ENCODE results near the gene PRND. TPM values are rescaled to one million over a fixed set of nuclear protein-coding genes. Genes with fewer than 3 reads are reported as not detected.

The PRND gene
- total and polyA plus RNA-seq, 2 of the 13 experiments (the other 11 are each of a cell fraction or from before 2014, with no cell fraction given), result not detected

GRCh38 chr20:4725263-4725550 is 3.5 kb downstream of the PRND start:
- Histone ChIP-seq H3K4me3 (replicated peaks in 1 of 3; ENCODE audit: insufficient read depth in 1 of 3, low read depth in 2 of 3, low read length in 3 of 3) (no peak overlapping the region), H3K4me2 (ENCODE audit: low read depth, low read length) (no peak overlapping the region), H3K27me3 (ENCODE audit: control insufficient read depth in 1 of 2, insufficient read depth in 2 of 2, low read length in 2 of 2) (peaks cover 10 to 42% of the 10 kb centered on the region in 2 experiments; a peak in 3 of 5 replicates), H3K9me3 (ENCODE audit: low read length) (no peaks in the 10 kb centered on the region), H2AFZ (ENCODE audit: low read length) (no peak overlapping the region), H3K9ac (ENCODE audit: insufficient read depth, low read depth, low read length) (no peak overlapping the region), H3K79me2 (ENCODE audit: insufficient read depth, low read length) (no peaks in the 10 kb centered on the region), H4K20me1 (ENCODE audit: insufficient read depth, low read length) (no peaks in the 10 kb centered on the region), H3K4me1 (ENCODE audit: insufficient read depth, low read length) (peaks cover 9% of the 10 kb centered on the region), H3K36me3 (replicated peaks in 1 of 2; ENCODE audit: control insufficient read depth in 1 of 2, insufficient read depth in 2 of 2, low read length in 2 of 2) (no peaks in the 10 kb centered on the region), H3K27ac (ENCODE audit: extremely low read length, insufficient read depth, low read length) (no peak overlapping the region)
- ATAC-seq, result no peak
- in situ Hi-C loops (cut with HindIII; ENCODE audit: extremely low pct_ligation_motif_present, low pct_unique_long_range_greater_than_20kb), result no loop called here
- DNase-seq (ENCODE audit: low spot score), result no peak
- TF ChIP-seq, protein P1, sequence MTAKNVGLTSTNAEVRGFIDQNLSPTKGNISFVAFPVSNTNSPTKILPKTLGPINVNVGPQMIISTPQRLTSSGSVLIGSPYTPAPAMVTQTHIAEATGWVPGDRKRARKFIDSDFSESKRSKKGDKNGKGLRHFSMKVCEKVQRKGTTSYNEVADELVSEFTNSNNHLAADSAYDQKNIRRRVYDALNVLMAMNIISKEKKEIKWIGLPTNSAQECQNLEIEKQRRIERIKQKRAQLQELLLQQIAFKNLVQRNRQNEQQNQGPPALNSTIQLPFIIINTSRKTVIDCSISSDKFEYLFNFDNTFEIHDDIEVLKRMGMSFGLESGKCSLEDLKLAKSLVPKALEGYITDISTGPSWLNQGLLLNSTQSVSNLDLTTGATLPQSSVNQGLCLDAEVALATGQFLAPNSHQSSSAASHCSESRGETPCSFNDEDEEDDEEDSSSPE (CRISPR knock-in tag; IDR thresholded peaks at IDR 0.05), result no peak
- no peak for TF ChIP-seq RFX5 (IDR thresholded peaks at IDR 0.05; ENCODE audit: low read depth, low read length)
- TF ChIP-seq NFE2 (CRISPR knock-in tag; IDR thresholded peaks at IDR 0.05), result no peak
- no peak for TF ChIP-seq GPN1 (CRISPR knock-in tag; IDR thresholded peaks at IDR 0.05; ENCODE audit: borderline replicate concordance)
- no peak for TF ChIP-seq HES4 (CRISPR knock-in tag; IDR thresholded peaks at IDR 0.05; ENCODE audit: borderline replicate concordance)
- no peak for TF ChIP-seq IRF2 (CRISPR knock-in tag; IDR thresholded peaks at IDR 0.05)
- TF ChIP-seq, protein P2, sequence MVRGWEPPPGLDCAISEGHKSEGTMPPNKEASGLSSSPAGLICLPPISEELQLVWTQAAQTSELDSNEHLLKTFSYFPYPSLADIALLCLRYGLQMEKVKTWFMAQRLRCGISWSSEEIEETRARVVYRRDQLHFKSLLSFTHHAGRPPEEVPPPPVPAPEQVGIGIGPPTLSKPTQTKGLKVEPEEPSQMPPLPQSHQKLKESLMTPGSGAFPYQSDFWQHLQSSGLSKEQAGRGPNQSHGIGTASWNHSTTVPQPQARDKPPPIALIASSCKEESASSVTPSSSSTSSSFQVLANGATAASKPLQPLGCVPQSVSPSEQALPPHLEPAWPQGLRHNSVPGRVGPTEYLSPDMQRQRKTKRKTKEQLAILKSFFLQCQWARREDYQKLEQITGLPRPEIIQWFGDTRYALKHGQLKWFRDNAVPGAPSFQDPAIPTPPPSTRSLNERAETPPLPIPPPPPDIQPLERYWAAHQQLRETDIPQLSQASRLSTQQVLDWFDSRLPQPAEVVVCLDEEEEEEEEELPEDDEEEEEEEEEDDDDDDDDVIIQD (CRISPR knock-in tag; IDR thresholded peaks at IDR 0.05; ENCODE audit: low read depth), result no peak
- TF ChIP-seq KLF12 (CRISPR knock-in tag; IDR thresholded peaks at IDR 0.05; ENCODE audit: borderline replicate concordance), result no peak
- no peak for TF ChIP-seq ZNF484 (CRISPR knock-in tag; IDR thresholded peaks at IDR 0.05; ENCODE audit: borderline replicate concordance, low read depth)
- no peak for TF ChIP-seq ARNTL (CRISPR knock-in tag; IDR thresholded peaks at IDR 0.05)
- no peak for TF ChIP-seq SP2 (CRISPR knock-in tag; IDR thresholded peaks at IDR 0.05)
- no peak for FAIRE-seq
- no TSS peak for BruUV-seq (replicated peaks)
- ChIA-PET CTCF (ENCODE audit: low intra/inter-chr PET ratio, low total read pairs) (no interaction called here), POLR2A (no interaction called here)
- 60% methylated on average over 4 of the region's 4 CpGs for WGBS (ENCODE audit: low lambda C conversion rate)
- intact Hi-C loops (cut with micrococcal nuclease; ENCODE audit: unreplicated experiment), result no loop called here

All from HepG2 (cell line).